HCT116 (cell line): ENCODE data around the gene CD8A.

ENCODE experiments used
- CEBPB ChIP-seq: IDR thresholded peaks from 2 replicates; pipeline ENCODE4 v1.6.1; 2012; ENCODE audit warnings: low read depth
- EZH2phosphoT487 ChIP-seq: fragments of 200-600 bp; IDR thresholded peaks from 2 replicates; pipeline ENCODE4 v1.6.1; 2018; ENCODE audit warnings: antibody characterized with exemption, borderline replicate concordance
- JUND ChIP-seq: IDR thresholded peaks from 2 replicates; pipeline ENCODE4 v1.6.1; 2012
- POLR2AphosphoS5 ChIP-seq: IDR thresholded peaks from 2 replicates; pipeline ENCODE4 v1.6.1; 2011; ENCODE audit warnings: mild to moderate bottlenecking, low read depth, low read length, moderate library complexity
- RAD21 ChIP-seq: IDR thresholded peaks from 2 replicates; pipeline ENCODE4 v1.6.1; 2012; ENCODE audit warnings: low read depth, mild to moderate bottlenecking
- SP1 ChIP-seq: IDR thresholded peaks from 2 replicates; pipeline ENCODE4 v1.6.1; 2012; ENCODE audit warnings: low read depth
- TCF7L2 ChIP-seq: IDR thresholded peaks from 2 replicates; pipeline ENCODE4 v1.7.0; 2011; ENCODE audit warnings: borderline replicate concordance, inconsistent platforms; ENCODE audit not compliant: insufficient read depth, insufficient read length; ENCODE audit errors: extremely low read depth
- YY1 ChIP-seq: IDR thresholded peaks from 2 replicates; pipeline ENCODE4 v1.6.1; 2011; ENCODE audit warnings: low read length, low read depth, moderate library complexity, mild to moderate bottlenecking; ENCODE audit not compliant: insufficient replicate concordance; ENCODE audit errors: extremely low read depth
- TF ChIP-seq, protein P1 (sequence below), 3 experiments: fragments of 200-600 bp in 1 of 3; sonication (generic) in 1 of 3; IDR thresholded peaks in 2 of 3; conservative IDR thresholded peaks in 1 of 3; 2 replicates each; pipeline ENCODE4 v1.5.1; 2012 to 2017; ENCODE audit warnings: low read depth in 2 of 3, low read length in 2 of 3, antibody characterized with exemption in 1 of 3, borderline replicate concordance in 1 of 3, control low read depth in 1 of 3, mild to moderate bottlenecking in 1 of 3, mixed read lengths in 1 of 3, mixed run types in 1 of 3, moderate library complexity in 1 of 3; ENCODE audit not compliant: insufficient read depth in 1 of 3
- TF ChIP-seq, protein P2 (sequence below): IDR thresholded peaks from 2 replicates; pipeline ENCODE4 v1.6.1; 2011; ENCODE audit warnings: mild to moderate bottlenecking, low read length, moderate library complexity; ENCODE audit not compliant: insufficient replicate concordance; ENCODE audit errors: extremely low read depth

GRCh38 chr2:86781363-86781762, 9.3 kb downstream of the CD8A start:
- TF ChIP-seq YY1 (no peak), TCF7L2 (no peak), SP1 (no peak), CEBPB (no peak), EZH2phosphoT487 (no peak), JUND (no peak), POLR2AphosphoS5 (no peak), RAD21 (no peak)
- TF ChIP-seq, protein P1, sequence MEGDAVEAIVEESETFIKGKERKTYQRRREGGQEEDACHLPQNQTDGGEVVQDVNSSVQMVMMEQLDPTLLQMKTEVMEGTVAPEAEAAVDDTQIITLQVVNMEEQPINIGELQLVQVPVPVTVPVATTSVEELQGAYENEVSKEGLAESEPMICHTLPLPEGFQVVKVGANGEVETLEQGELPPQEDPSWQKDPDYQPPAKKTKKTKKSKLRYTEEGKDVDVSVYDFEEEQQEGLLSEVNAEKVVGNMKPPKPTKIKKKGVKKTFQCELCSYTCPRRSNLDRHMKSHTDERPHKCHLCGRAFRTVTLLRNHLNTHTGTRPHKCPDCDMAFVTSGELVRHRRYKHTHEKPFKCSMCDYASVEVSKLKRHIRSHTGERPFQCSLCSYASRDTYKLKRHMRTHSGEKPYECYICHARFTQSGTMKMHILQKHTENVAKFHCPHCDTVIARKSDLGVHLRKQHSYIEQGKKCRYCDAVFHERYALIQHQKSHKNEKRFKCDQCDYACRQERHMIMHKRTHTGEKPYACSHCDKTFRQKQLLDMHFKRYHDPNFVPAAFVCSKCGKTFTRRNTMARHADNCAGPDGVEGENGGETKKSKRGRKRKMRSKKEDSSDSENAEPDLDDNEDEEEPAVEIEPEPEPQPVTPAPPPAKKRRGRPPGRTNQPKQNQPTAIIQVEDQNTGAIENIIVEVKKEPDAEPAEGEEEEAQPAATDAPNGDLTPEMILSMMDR (IDR thresholded peaks at IDR 0.05 in 2 of 3, conservative IDR thresholded peaks at IDR 0.05 in 1 of 3; ENCODE audit: borderline replicate concordance in 1 of 3, insufficient read depth in 1 of 3, low read depth in 2 of 3, low read length in 2 of 3) = no peak
- TF ChIP-seq, protein P2, sequence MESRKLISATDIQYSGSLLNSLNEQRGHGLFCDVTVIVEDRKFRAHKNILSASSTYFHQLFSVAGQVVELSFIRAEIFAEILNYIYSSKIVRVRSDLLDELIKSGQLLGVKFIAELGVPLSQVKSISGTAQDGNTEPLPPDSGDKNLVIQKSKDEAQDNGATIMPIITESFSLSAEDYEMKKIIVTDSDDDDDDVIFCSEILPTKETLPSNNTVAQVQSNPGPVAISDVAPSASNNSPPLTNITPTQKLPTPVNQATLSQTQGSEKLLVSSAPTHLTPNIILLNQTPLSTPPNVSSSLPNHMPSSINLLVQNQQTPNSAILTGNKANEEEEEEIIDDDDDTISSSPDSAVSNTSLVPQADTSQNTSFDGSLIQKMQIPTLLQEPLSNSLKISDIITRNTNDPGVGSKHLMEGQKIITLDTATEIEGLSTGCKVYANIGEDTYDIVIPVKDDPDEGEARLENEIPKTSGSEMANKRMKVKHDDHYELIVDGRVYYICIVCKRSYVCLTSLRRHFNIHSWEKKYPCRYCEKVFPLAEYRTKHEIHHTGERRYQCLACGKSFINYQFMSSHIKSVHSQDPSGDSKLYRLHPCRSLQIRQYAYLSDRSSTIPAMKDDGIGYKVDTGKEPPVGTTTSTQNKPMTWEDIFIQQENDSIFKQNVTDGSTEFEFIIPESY = no peak
